GM12878 (cell line): ENCODE data around the gene HSPB3. TPM values are rescaled to one million over a fixed set of nuclear protein-coding genes. Genes with fewer than 3 reads are reported as not detected.
A peak's percentile ranks its signal among the peaks of the same experiment; 100 is the strongest.

Source experiments
- BRCA1 ChIP-seq: IDR thresholded peaks from 2 replicates; pipeline ENCODE4 v1.6.1; 2011; ENCODE audit warnings: low read depth, low read length, improper control_type of control experiment
- CHD1 ChIP-seq: IDR thresholded peaks from 2 replicates; pipeline ENCODE4 v1.6.1; 2012; ENCODE audit warnings: low read depth, low read length, improper control_type of control experiment
- CREM ChIP-seq: IDR thresholded peaks from 2 replicates; pipeline ENCODE4 v1.6.1; 2014; ENCODE audit warnings: antibody characterized with exemption, low read depth
- FOXK2 ChIP-seq: fragments of 450-650 bp; IDR thresholded peaks from 2 replicates; pipeline ENCODE4 v1.6.1; 2017; ENCODE audit warnings: mild to moderate bottlenecking, moderate library complexity
- FOXM1 ChIP-seq: IDR thresholded peaks from 2 replicates; pipeline ENCODE4 v1.6.1; 2012; ENCODE audit warnings: low read depth, mild to moderate bottlenecking, inconsistent platforms, low read length, moderate library complexity
- LARP7 ChIP-seq: fragments of 450-650 bp; IDR thresholded peaks from 2 replicates; pipeline ENCODE4 v1.6.1; 2017; ENCODE audit warnings: mild to moderate bottlenecking
- MEF2A ChIP-seq: IDR thresholded peaks from 2 replicates; pipeline ENCODE4 v1.6.1; 2011; ENCODE audit warnings: low read depth, mild to moderate bottlenecking, low read length, moderate library complexity; ENCODE audit not compliant: insufficient read depth
- MTA2 ChIP-seq: fragments of 450-650 bp; IDR thresholded peaks from 2 replicates; pipeline ENCODE4 v1.6.1; 2016; ENCODE audit warnings: low read depth, mild to moderate bottlenecking, moderate library complexity
- MXI1 ChIP-seq: fragments of 150-350 bp; IDR thresholded peaks from 2 replicates; pipeline ENCODE4 v1.6.1; 2011; ENCODE audit warnings: low read depth, mild to moderate bottlenecking, inconsistent platforms, low read length, improper control_type of control experiment
- MYC ChIP-seq: IDR thresholded peaks from 2 replicates; pipeline ENCODE4 v1.6.1; 2011; ENCODE audit warnings: mild to moderate bottlenecking, low read length, moderate library complexity, inconsistent platforms; ENCODE audit not compliant: insufficient read depth, insufficient replicate concordance, insufficient read length, severe bottlenecking
- NFIC ChIP-seq: IDR thresholded peaks from 2 replicates; pipeline ENCODE4 v1.6.1; 2012; ENCODE audit warnings: low read depth, mild to moderate bottlenecking, inconsistent platforms, low read length, moderate library complexity
- PML ChIP-seq: IDR thresholded peaks from 2 replicates; pipeline ENCODE4 v1.6.1; 2012; ENCODE audit warnings: low read length, inconsistent platforms
- POLR2A ChIP-seq: IDR thresholded peaks from 2 replicates; pipeline ENCODE4 v1.6.1; 2011; ENCODE audit warnings: low read depth, mild to moderate bottlenecking, low read length
- RB1 ChIP-seq: fragments of 450-650 bp; formaldehyde crosslinking; IDR thresholded peaks from 2 replicates; pipeline ENCODE4 v1.6.1; 2017; ENCODE audit warnings: mild to moderate bottlenecking, borderline replicate concordance
- RBBP5 ChIP-seq: fragments of 200-600 bp; sonication (generic); conservative IDR thresholded peaks from 2 replicates; pipeline ENCODE4 v1.6.1; 2016
- RUNX3 ChIP-seq: IDR thresholded peaks from 2 replicates; pipeline ENCODE4 v1.6.1; 2012; ENCODE audit warnings: low read length, inconsistent platforms
- TBL1XR1 ChIP-seq: IDR thresholded peaks from 2 replicates; pipeline ENCODE4 v1.6.1; 2012; ENCODE audit warnings: low read depth, low read length, improper control_type of control experiment
- ZNF384 ChIP-seq: IDR thresholded peaks from 2 replicates; pipeline ENCODE4 v1.6.1; 2012; ENCODE audit warnings: low read depth, mild to moderate bottlenecking, low read length, improper control_type of control experiment, borderline replicate concordance
- ZZZ3 ChIP-seq: IDR thresholded peaks from 2 replicates; pipeline ENCODE4 v1.6.1; 2011; ENCODE audit warnings: low read depth; ENCODE audit not compliant: control insufficient read depth, insufficient read length
- polyA plus RNA-seq, 11 experiments: library from polyadenylated mRNA; depleted of rRNA in 4 of 11; unstranded in 6 of 11; stranded (reverse) in 5 of 11; fragments of >200 nt; fragmentation: Nextera tagmentation in 4 of 11; fragmentation: Illumina TruSeq in 1 of 11; extraction: Ambion mirVana in 4 of 11; extraction: Trizol in 1 of 11; gene quantifications; 1 replicate in 1 of 11; 2 replicates in 10 of 11; pipeline versions ENCODE4 v1.2.1 to v1.2.3, GENCODE V29; 2011 to 2016; ENCODE audit warnings: inconsistent platforms in 2 of 11, missing spikeins in 2 of 11, low read depth in 1 of 11
- total RNA-seq, 4 experiments: library from RNA; depleted of rRNA in 3 of 4; stranded (reverse); fragments of >200 nt in 3 of 4; fragmentation: Illumina TruSeq in 1 of 4; extraction: Trizol in 1 of 4; gene quantifications; 2 replicates each; pipeline versions ENCODE4 v1.2.1 to v1.2.3, GENCODE V29; 2013 to 2021
- TF ChIP-seq, protein P1 (sequence below): fragments of 450-650 bp; IDR thresholded peaks from 2 replicates; pipeline ENCODE4 v1.6.1; 2018; ENCODE audit warnings: borderline replicate concordance, mild to moderate bottlenecking; ENCODE audit not compliant: partially characterized antibody
- TF ChIP-seq, protein P2 (sequence below): IDR thresholded peaks from 2 replicates; pipeline ENCODE4 v1.6.1; 2012; ENCODE audit warnings: low read depth, low read length, improper control_type of control experiment
- TF ChIP-seq, protein P3 (sequence below): IDR thresholded peaks from 2 replicates; pipeline ENCODE4 v1.6.1; 2011; ENCODE audit warnings: mild to moderate bottlenecking, low read depth, low read length, moderate library complexity; ENCODE audit not compliant: insufficient replicate concordance
- TF ChIP-seq, protein P4 (sequence below): IDR thresholded peaks from 2 replicates; pipeline ENCODE4 v1.6.1; 2012; ENCODE audit warnings: low read length, inconsistent platforms
- TF ChIP-seq, protein P5 (sequence below): fragments of 450-650 bp; IDR thresholded peaks from 2 replicates; pipeline ENCODE4 v1.6.1; 2016; ENCODE audit warnings: mild to moderate bottlenecking, moderate library complexity, borderline replicate concordance

HSPB3 gene
- total and polyA plus RNA-seq, 10 of the 15 experiments (the other 5 are each of a cell fraction or from before 2014, with no cell fraction given): 0.11 to 0.60 (median 0.29) TPM; not detected in 7

DNA sequence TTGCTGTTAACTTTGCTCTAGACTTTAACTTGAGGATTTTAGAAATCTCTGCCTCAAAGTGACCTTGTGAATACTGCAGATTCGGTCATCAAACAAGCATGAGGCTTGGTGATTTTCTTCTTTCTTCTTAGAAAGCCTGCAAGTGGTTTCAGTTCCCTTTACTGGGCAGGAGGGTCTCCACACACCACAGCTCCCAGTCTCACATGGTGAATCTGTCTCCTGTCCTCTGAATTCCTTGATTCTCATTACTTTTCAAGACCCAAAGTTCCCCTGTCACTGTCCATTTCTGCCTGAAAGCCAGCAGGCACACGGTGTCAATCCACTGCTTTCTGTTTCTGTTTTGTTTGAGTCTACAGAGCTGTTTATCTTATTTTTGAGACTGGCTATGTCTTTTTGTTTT, 14.1 kb downstream of the HSPB3 start (continued):
- no peak for TF ChIP-seq FOXM1
- TF ChIP-seq ZNF384: no peak
- peak; percentile 31; the same call in 1 of the 2 replicates for TF ChIP-seq NFIC
- TF ChIP-seq PML: no peak
- TF ChIP-seq LARP7: no peak
- TF ChIP-seq, protein P1, sequence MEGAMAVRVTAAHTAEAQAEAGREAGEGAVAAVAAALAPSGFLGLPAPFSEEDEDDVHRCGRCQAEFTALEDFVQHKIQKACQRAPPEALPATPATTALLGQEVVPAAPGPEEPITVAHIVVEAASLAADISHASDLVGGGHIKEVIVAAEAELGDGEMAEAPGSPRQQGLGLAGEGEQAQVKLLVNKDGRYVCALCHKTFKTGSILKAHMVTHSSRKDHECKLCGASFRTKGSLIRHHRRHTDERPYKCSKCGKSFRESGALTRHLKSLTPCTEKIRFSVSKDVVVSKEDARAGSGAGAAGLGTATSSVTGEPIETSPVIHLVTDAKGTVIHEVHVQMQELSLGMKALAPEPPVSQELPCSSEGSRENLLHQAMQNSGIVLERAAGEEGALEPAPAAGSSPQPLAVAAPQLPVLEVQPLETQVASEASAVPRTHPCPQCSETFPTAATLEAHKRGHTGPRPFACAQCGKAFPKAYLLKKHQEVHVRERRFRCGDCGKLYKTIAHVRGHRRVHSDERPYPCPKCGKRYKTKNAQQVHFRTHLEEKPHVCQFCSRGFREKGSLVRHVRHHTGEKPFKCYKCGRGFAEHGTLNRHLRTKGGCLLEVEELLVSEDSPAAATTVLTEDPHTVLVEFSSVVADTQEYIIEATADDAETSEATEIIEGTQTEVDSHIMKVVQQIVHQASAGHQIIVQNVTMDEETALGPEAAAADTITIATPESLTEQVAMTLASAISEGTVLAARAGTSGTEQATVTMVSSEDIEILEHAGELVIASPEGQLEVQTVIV: no peak
- no peak for TF ChIP-seq ZZZ3
- no peak for TF ChIP-seq CHD1
- TF ChIP-seq RB1: no peak
- TF ChIP-seq, protein P2, sequence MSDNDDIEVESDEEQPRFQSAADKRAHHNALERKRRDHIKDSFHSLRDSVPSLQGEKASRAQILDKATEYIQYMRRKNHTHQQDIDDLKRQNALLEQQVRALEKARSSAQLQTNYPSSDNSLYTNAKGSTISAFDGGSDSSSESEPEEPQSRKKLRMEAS: no peak
- no peak for TF ChIP-seq BRCA1
- TF ChIP-seq, protein P3, sequence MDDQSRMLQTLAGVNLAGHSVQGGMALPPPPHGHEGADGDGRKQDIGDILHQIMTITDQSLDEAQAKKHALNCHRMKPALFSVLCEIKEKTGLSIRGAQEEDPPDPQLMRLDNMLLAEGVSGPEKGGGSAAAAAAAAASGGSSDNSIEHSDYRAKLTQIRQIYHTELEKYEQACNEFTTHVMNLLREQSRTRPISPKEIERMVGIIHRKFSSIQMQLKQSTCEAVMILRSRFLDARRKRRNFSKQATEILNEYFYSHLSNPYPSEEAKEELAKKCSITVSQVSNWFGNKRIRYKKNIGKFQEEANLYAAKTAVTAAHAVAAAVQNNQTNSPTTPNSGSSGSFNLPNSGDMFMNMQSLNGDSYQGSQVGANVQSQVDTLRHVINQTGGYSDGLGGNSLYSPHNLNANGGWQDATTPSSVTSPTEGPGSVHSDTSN: no peak
- no peak for TF ChIP-seq POLR2A
- TF ChIP-seq MXI1: no peak
- TF ChIP-seq RBBP5: no peak
- TF ChIP-seq TBL1XR1: no peak
- TF ChIP-seq FOXK2: no peak
- TF ChIP-seq, protein P4, sequence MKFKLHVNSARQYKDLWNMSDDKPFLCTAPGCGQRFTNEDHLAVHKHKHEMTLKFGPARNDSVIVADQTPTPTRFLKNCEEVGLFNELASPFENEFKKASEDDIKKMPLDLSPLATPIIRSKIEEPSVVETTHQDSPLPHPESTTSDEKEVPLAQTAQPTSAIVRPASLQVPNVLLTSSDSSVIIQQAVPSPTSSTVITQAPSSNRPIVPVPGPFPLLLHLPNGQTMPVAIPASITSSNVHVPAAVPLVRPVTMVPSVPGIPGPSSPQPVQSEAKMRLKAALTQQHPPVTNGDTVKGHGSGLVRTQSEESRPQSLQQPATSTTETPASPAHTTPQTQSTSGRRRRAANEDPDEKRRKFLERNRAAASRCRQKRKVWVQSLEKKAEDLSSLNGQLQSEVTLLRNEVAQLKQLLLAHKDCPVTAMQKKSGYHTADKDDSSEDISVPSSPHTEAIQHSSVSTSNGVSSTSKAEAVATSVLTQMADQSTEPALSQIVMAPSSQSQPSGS: no peak
- TF ChIP-seq MYC: no peak
- peak; percentile 49; the same call in 1 of the 2 replicates for TF ChIP-seq MTA2
- TF ChIP-seq, protein P5, sequence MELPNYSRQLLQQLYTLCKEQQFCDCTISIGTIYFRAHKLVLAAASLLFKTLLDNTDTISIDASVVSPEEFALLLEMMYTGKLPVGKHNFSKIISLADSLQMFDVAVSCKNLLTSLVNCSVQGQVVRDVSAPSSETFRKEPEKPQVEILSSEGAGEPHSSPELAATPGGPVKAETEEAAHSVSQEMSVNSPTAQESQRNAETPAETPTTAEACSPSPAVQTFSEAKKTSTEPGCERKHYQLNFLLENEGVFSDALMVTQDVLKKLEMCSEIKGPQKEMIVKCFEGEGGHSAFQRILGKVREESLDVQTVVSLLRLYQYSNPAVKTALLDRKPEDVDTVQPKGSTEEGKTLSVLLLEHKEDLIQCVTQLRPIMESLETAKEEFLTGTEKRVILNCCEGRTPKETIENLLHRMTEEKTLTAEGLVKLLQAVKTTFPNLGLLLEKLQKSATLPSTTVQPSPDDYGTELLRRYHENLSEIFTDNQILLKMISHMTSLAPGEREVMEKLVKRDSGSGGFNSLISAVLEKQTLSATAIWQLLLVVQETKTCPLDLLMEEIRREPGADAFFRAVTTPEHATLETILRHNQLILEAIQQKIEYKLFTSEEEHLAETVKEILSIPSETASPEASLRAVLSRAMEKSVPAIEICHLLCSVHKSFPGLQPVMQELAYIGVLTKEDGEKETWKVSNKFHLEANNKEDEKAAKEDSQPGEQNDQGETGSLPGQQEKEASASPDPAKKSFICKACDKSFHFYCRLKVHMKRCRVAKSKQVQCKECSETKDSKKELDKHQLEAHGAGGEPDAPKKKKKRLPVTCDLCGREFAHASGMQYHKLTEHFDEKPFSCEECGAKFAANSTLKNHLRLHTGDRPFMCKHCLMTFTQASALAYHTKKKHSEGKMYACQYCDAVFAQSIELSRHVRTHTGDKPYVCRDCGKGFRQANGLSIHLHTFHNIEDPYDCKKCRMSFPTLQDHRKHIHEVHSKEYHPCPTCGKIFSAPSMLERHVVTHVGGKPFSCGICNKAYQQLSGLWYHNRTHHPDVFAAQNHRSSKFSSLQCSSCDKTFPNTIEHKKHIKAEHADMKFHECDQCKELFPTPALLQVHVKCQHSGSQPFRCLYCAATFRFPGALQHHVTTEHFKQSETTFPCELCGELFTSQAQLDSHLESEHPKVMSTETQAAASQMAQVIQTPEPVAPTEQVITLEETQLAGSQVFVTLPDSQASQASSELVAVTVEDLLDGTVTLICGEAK: no peak
- 0 out of 2 replicates have a peak, but pooled peaks have one; percentile 22 for TF ChIP-seq CREM
- no peak for TF ChIP-seq MEF2A
- TF ChIP-seq RUNX3: peak; percentile 76
